KMS-11 (cell line): ENCODE measurements around the gene EPX.
A peak's percentile ranks its signal among the peaks of the same experiment; 100 is the strongest.

Source experiments
- H2AFZ ChIP-seq: fragments of 200-600 bp; sonication (generic); 2 replicates; pipeline ENCODE4 v1.6.1; 2016; ENCODE audit warnings: antibody characterized with exemption, mixed run types, low read depth
- H3K27ac ChIP-seq: fragments of 200-600 bp; sonication (generic); 2 replicates; pipeline ENCODE4 v1.6.1; 2016; ENCODE audit warnings: mild to moderate bottlenecking, mixed run types
- H3K27me3 ChIP-seq: fragments of 200-600 bp; sonication (generic); 2 replicates; pipeline ENCODE4 v1.6.1; 2017; ENCODE audit warnings: mild to moderate bottlenecking, low read depth, mixed run types, moderate library complexity; ENCODE audit not compliant: insufficient read depth
- H3K36me3 ChIP-seq: fragments of 200-600 bp; sonication (generic); 2 replicates; pipeline ENCODE4 v1.6.1; 2017; ENCODE audit warnings: mild to moderate bottlenecking, mixed run types; ENCODE audit not compliant: insufficient read depth
- H3K4me1 ChIP-seq: fragments of 200-600 bp; sonication (generic); 2 replicates; pipeline ENCODE4 v1.6.1; 2016; ENCODE audit warnings: mild to moderate bottlenecking, low read depth, mixed run types; ENCODE audit not compliant: poor library complexity, severe bottlenecking
- H3K4me2 ChIP-seq: fragments of 200-600 bp; sonication (generic); 2 replicates; pipeline ENCODE4 v1.7.0; 2016; ENCODE audit warnings: mild to moderate bottlenecking, mixed run types
- H3K4me3 ChIP-seq: fragments of 200-600 bp; sonication (generic); IDR thresholded peaks from 2 replicates; pipeline ENCODE4 v1.6.1; 2017; ENCODE audit warnings: low read depth, low read length, mixed read lengths; ENCODE audit not compliant: insufficient read depth
- H3K79me2 ChIP-seq: fragments of 200-600 bp; sonication (generic); 2 replicates; pipeline ENCODE4 v1.6.1; 2016; ENCODE audit warnings: low read depth, mixed run types; ENCODE audit not compliant: insufficient read depth
- H3K9ac ChIP-seq: fragments of 200-600 bp; sonication (generic); 2 replicates; pipeline ENCODE4 v1.6.1; 2016; ENCODE audit warnings: mild to moderate bottlenecking, mixed run types
- H4K20me1 ChIP-seq: fragments of 200-600 bp; sonication (generic); 2 replicates; pipeline ENCODE4 v1.6.1; 2016; ENCODE audit warnings: mild to moderate bottlenecking, mixed run types; ENCODE audit not compliant: insufficient read depth
- CTCF ChIP-seq: fragments of 200-600 bp; sonication (generic); conservative IDR thresholded peaks from 2 replicates; pipeline ENCODE4 v1.6.1; 2017; ENCODE audit warnings: low read depth, mild to moderate bottlenecking, antibody characterized with exemption, low read length, moderate library complexity, mixed read lengths

The EPX gene

DNA sequence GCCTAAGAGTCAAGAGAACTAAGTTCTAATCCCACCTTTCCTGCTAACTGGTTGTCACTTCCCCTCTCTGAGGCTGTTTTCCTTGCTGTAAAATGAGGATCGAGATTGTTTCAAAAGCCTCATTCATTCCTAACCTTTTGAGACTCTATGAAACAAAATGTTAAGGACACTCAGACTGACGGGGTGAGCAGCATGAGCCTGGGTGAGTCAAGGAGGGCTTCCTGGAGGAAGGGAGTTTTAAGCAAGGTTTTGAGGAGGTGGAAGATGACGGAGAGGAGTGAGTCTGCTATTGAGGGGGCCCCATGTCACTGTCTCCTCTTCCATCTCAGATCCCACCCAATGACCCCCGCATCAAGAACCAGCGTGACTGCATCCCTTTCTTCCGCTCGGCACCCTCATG is 4.1 kb downstream of the EPX start:
- peaks cover 20% of the 10 kb centered on the region; the same call in 1 of the 2 replicates for H3K27me3 ChIP-seq
- H3K4me1 ChIP-seq, result no peaks in the 10 kb centered on the region
- no peak overlapping the region for H3K4me2 ChIP-seq
- H3K27ac ChIP-seq, result no peak overlapping the region
- H3K79me2 ChIP-seq, result no peaks in the 10 kb centered on the region
- TF ChIP-seq CTCF, result no peak
- H3K9ac ChIP-seq, result no peak overlapping the region
- no peak overlapping the region for H3K4me3 ChIP-seq
- H2AFZ ChIP-seq, result no peak overlapping the region
- H3K36me3 ChIP-seq, result no peaks in the 10 kb centered on the region
- no peaks in the 10 kb centered on the region for H4K20me1 ChIP-seq

- Histone ChIP-seq H3K27me3 (peaks cover 20% of the 10 kb centered on the region; the same call in 1 of the 2 replicates), H3K27ac (no peak overlapping the region), H3K9ac (no peak overlapping the region), H3K4me3 (no peak overlapping the region), H3K4me2 (no peak overlapping the region), H2AFZ (peak overlapping the region; percentile 44; the same call in 1 of the 2 replicates), H3K79me2 (no peaks in the 10 kb centered on the region), H3K4me1 (no peaks in the 10 kb centered on the region), H4K20me1 (no peaks in the 10 kb centered on the region), H3K36me3 (no peaks in the 10 kb centered on the region)
- peak; percentile 81 for TF ChIP-seq CTCF
These were observed 7.6 kb downstream of the EPX start for GRCh38 chr17:58200024-58200633.

GRCh38 chr17:58202859-58203258 is 10.3 kb downstream of the EPX start:
- Histone ChIP-seq H3K4me3 (no peak overlapping the region), H3K79me2 (no peaks in the 10 kb centered on the region), H3K4me2 (no peak overlapping the region), H3K9ac (no peak overlapping the region), H3K4me1 (no peaks in the 10 kb centered on the region), H4K20me1 (no peaks in the 10 kb centered on the region), H2AFZ (no peak overlapping the region), H3K36me3 (no peaks in the 10 kb centered on the region), H3K27me3 (peaks cover 8% of the 10 kb centered on the region; the same call in 1 of the 2 replicates), H3K27ac (no peak overlapping the region)
- TF ChIP-seq CTCF, result no peak

GRCh38 chr17:58204796-58205195 is 12.3 kb downstream of the EPX start:
- Histone ChIP-seq H2AFZ (no peak overlapping the region), H3K4me3 (no peak overlapping the region), H3K4me1 (no peaks in the 10 kb centered on the region), H3K79me2 (no peaks in the 10 kb centered on the region), H3K9ac (no peak overlapping the region), H3K36me3 (no peaks in the 10 kb centered on the region), H3K27ac (no peak overlapping the region), H4K20me1 (no peaks in the 10 kb centered on the region), H3K4me2 (no peak overlapping the region), H3K27me3 (no peaks in the 10 kb centered on the region)
- no peak for TF ChIP-seq CTCF
